ENCODE data around the gene SNX24.

SNX24 gene

DNA sequence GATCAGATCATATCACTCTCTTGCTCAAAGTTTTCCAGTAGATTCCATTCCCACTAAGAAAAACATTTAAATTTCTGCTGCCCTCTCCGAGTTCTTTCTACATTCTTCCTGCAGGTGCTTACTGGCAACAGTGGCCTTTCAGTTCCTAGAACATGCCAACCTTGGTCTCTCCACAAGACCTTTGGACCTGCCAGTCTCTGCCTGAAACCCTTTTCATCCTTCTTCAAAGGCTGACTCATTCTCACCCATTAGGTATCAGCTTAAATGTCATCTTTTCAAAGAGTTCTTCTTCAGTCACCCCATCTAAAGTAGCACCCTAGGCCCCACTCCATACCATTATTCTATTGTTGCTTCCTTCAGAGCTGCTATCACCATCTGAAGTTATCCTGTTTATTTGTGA, 169.3 kb downstream of the SNX24 start:
- DNase-seq (ENCODE audit: low spot score): no peak

DNA sequence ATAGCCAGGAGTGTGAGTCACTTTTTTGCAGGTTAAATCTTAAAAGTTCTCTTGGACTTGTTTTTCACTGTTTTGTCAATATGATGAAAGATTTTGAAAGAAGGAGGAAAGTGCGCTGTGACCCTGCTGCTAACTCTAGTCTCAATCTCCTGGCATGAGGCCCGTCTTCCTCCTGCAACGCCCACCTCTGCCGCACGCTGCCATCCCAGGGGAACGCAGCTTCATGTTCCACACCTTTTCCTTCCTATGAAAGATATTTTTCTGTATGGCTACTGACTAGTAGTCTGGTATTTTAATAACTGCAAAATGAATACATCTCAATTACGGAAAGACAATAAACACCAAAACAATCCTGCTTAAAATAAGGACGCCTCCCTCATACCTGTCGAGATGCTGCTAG, 182.8 kb downstream of the SNX24 start:
- DNase-seq (ENCODE audit: low spot score): no peak

DNA sequence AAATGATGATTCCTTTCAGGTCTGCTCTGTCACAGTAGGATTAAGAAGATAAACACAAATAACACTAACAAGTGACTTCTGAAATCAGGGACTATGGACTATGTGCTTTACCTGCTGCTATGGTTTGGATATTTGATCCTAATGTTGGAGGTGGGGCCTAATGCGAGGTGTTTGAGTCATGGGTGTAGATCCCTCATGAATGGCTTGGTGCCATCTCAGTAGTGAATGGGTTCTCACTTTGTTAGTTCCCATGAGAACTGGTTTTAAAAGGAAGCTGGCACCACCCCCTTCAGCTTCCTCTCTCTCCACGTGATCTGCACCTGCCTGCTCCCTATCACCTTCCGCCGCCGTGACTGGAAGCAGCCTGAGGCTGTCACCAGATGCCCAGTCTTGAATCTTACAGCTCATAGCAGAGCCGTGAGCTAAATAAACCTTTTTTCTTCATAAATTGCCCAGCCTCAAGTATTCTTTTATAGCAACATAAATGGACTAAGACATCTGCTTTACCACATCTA, 187.8 kb downstream of the SNX24 start:
- no peak for DNase-seq (ENCODE audit: low spot score)

DNA sequence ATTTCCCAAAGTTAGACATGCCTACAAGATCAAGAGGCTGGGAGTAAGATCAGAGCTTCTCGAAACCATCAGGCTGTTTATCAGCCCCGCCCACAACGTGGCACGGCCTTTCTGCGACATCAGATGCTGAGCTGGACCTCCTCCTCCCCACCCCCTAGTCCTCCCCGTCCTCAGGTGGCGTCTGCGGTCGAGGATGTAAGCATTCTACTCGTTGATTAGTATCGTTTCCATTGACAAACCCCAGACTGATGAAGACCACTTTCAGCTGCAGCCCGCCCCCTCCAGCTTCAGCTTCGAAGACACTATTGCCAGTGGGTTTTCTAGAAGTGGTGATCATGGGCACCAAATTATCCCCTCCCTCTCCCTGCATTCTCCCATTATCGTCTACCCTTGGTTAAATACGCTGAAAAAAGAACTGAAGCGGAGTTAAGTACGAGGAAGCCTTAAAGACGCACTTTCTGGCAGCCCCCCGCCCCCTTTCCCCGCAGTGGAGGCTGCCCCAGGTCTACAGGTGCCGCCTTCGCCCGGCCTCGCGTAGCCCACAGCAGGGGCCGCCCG, 190.0 kb downstream of the SNX24 start:
- DNase-seq (ENCODE audit: low spot score): no peak

DNA sequence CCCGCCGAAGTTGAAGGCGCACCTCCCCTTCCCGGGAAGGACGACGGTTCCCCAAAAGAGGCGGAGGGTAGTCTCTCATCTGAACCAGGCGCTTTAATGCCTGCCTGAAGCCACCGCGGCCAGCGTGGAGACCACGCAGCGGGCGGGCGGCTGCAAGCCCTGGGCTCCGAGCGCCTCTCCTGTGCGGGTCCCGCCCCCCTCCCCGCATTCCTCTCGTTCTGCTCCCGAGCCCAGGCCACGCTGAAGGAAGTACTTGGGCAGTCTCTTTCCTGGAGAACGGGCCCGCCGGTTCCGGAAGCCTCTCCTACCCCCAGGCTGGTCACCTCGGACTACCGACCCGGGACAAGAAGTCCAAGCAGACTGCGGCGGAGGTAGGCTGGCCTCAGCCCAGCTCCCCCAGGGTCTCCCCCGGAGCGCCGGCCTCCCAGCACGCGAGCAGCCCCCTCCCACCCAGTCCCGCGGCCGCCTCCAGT, 190.5 kb downstream of the SNX24 start:
- DNase-seq (ENCODE audit: low spot score): no peak

DNA sequence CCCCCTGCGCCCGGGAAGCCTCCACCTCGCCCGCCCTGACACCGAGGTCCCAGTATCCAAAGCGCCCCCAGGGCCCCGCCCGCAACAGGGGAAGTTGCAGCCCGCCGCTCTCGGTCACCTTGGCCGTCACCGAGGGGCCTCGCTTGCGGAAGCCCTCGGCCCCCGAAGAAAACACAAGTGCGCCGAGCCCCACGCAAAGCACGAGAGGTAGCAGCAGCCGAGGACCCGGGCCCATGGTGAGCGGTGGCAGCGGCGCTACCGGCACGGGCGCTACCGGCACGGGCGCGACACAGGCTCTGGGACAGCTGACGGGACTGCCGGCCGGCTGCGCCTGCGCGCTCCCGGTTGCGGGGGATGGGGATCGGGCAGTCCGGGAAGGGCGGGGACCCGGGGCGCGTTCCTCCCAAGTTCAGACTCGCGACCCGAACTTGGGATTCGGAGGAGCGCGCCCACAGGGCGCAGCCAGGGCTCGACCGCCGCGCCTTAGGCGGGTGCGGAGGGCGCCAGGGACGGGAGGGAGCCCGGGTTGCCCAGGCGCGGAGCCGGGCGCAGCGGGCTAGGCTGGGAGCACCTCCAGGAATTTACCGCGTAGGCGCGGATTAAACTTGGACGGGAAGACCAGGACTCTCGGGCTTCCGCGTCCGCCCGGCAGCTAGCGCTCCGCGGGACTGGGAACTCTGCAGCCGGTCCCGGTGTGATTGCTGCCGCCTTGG, 191.1 kb downstream of the SNX24 start, which contains the start of gene PPIC:
TSS of gene PPIC (minus strand) at position 335 of the 713 bp plus-strand sequence. CDS start at position 235, 100 bp downstream.
- DNase-seq (ENCODE audit: low spot score): no peak

DNA sequence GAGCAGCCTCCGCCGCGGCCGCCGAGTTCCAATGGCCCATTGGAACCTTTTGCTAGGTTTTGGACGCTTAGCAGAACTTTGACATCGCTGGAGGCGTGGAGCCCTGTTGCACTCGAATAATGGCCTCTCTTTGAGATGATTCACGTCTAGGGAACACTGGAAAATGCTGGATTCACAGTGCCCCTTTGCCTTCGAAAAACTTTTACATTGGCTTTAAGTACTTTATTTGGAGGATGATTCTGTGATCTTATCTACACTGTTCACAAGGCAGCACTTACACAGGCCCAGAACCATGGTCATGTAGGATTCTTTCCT, 191.6 kb downstream of the SNX24 start:
- DNase-seq (ENCODE audit: low spot score): no peak

DNA sequence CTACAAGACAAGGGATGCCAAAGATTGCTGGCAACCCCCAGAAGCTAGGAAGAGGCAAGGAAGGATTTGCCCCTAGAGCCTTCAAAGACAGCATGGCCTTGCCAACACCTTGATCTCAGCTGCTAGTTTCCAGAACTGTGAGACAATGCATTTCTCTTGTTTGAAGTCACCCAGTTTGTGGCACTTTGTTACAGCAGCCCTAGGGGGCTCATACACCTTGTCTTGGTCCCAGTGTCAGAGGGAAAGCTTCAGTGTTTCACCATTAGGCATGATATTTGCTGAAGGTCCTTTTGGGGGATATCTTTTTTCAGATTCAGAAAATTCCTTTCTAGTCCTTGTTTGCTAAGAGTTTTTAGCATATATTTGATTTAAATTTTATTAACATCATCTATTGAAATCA, 194.3 kb downstream of the SNX24 start:
- DNase-seq (ENCODE audit: low spot score): no peak

DNA sequence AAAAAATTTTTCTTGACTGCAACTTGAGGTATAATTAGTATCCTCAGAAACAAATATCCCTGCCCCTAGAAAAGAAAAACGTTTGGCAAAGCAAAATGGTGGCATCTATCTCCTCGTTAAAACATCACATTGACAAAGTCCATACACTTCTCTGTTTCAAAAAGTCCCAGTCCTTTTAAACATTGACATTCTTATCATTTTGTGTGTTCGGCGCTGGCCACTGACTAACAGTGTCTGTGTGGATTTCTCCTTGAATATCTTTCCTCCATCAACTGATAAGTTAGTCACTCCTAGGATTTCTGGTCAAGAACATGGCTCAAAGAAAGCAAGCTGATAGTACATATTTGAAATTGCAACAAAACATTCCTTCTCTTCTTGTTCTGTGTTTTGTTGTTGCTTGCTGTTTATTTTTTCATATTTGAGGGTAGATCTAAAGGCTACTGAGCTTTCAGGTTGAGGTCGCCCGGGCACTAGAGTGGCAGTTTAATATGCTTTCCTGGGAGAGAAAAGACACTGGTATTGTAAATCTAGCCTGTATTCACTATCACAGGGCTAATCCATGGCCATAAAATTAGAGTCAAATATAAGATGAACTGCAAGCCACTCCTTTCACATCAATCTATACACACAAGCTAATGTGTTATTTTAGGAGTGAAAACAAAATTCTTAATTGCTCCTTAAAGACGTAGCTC, 199.7 kb downstream of the SNX24 start:
- no peak for DNase-seq (ENCODE audit: low spot score)

DNA sequence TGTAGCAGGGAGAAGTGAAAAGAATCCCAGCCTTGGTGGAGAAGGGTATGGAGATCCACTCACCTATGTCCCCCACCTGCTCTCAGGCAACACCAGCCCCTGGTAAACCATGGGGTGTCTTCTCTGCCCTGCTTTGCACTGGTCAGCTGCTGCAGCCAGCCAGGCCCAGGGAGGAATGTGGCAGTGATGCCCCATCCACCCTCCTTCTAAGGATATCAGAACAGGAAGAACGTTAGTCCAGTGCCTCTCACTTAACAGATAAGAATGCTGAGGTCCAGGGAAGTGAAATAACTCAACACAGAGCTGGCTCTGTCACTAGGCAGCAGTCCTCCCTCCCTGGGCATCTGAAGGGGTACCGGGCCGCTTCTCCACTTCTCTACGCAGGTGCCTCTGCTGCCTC, 200.8 kb downstream of the SNX24 start:
- no peak for DNase-seq (ENCODE audit: low spot score)

DNA sequence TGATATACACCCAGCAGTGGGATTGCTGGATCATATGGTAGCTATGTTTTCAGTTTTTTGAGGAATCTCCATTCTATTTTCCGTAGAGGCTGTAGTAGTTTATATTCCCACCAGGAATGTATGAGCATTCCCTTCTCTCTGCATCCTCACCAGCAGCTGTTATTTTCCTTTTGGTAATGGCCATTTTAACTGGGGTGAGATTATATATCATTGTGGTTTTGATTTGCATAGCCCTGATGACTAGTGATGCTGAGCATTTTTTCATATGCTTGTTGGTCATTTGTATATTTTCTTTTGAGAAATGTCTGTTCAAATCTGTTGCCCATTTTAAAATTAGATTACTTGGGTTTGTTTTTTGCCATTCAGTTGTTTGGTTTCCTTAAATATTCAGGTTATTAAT, 202.3 kb downstream of the SNX24 start:
- no peak for DNase-seq (ENCODE audit: low spot score)

DNA sequence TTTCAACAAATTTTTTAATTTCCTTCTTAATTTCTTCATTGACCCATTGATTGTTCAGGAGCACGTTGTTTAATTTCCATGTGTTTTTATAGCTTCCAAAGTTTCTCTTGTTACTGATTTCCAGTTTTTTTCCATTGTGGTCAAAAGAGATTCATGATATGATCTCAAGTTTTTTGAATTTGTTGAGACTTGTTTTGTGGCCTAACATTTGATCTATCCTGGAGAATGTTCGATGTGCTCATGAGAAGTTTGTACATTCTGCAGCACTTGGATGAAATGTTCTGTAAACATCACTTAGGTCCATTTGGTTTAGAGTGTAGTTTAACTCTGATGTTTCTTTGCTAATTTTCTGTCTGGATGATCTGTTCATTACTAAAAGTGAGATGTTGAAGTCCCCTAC, 205.8 kb downstream of the SNX24 start:
- no peak for DNase-seq (ENCODE audit: low spot score)

All from hematopoietic multipotent progenitor cell treated with erythropoietin and hydrocortisone succinate and interleukin-3 and kit ligand, for 15 days (in vitro differentiated cells).